HCT116 (cell line): ENCODE results near the gene TMEM147. TPM values are rescaled to one million over a fixed set of nuclear protein-coding genes. Genes with fewer than 3 reads are reported as not detected.

Experiments used
- ATAC-seq: fragments of 200-7000 bp; cut with Tn5 transposase; 2 replicates; pipeline ENCODE4 v1.9.1; 2020; ENCODE audit warnings: mild to moderate bottlenecking, moderate library complexity
- BruUV-seq: library from RNA; stranded (reverse); fragments of 400-500 nt; replicated peaks from 2 replicates; lab custom pipeline; 2021; lab: Mats Ljungman, UMichigan
- CTCF ChIA-PET: fragments of 300-600 bp; sonication (Branson Sonifier 250); formaldehyde crosslinking; loops from one replicate; lab custom pipeline; 2021; ENCODE audit warnings: antibody characterized with exemption; lab: Charles Lee
- POLR2A ChIA-PET: fragments of 300-600, 350-600 bp; sonication (Branson Sonifier 250); formaldehyde crosslinking; loops from one replicate; lab custom pipeline; 2021; ENCODE audit warnings: antibody characterized with exemption; lab: Charles Lee
- RAD21 ChIA-PET, 2 experiments: fragments of 300-600 bp; sonication (Branson Sonifier 250); formaldehyde crosslinking; loops; one replicate each; lab custom pipeline; 2023; ENCODE audit warnings: low total read pairs in 2 of 2; ENCODE audit not compliant: uncharacterized antibody in 2 of 2, unreplicated experiment in 2 of 2, low non-redundant PET in 1 of 2; lab: Charles Lee
- DNase-seq: peaks from one replicate; pipeline ENCODE4 v3.0.0-alpha.2; 2010; ENCODE audit warnings: low read depth, low spot score
- H2AFZ ChIP-seq: fragments of 200-600 bp; shearing (Covaris generic), sonication (generic); 2 replicates; pipeline ENCODE4 v1.6.1; 2017; ENCODE audit warnings: low read depth, mixed run types, mixed read lengths, antibody characterized with exemption, low read length; ENCODE audit not compliant: poor library complexity, severe bottlenecking
- H3K27ac ChIP-seq: 2 replicates; pipeline ENCODE4 v1.5.1; 2012; ENCODE audit warnings: low read depth, low read length
- H3K27me3 ChIP-seq: fragments of 200-600 bp; sonication (generic); 2 replicates; pipeline ENCODE4 v1.6.1; 2016; ENCODE audit warnings: mixed run types, low read length, mixed read lengths; ENCODE audit not compliant: insufficient read depth
- H3K36me3 ChIP-seq, 2 experiments: fragments of 200-500 bp in 1 of 2; fragments of 200-600 bp in 1 of 2; sonication (Bioruptor generic) in 1 of 2; sonication (generic) in 1 of 2; 2 replicates each; pipeline versions ENCODE4 v1.5.1 to v1.6.1; 2014 to 2016; ENCODE audit warnings: low read length in 2 of 2, inconsistent platforms in 1 of 2, mixed read lengths in 1 of 2, mixed run types in 1 of 2; ENCODE audit not compliant: insufficient read depth in 2 of 2, control insufficient read depth in 1 of 2
- H3K4me1 ChIP-seq, 2 experiments: fragments of 200-600 bp in 1 of 2; sonication (generic) in 1 of 2; 2 replicates each; pipeline versions ENCODE4 v1.5.1 to v1.6.1; 2012 to 2017; ENCODE audit warnings: low read length in 2 of 2, inconsistent platforms in 1 of 2, mild to moderate bottlenecking in 1 of 2, mixed read lengths in 1 of 2, mixed run types in 1 of 2, moderate library complexity in 1 of 2; ENCODE audit not compliant: insufficient read depth in 2 of 2, control insufficient read depth in 1 of 2
- H3K4me2 ChIP-seq: fragments of 200-600 bp; sonication (generic); 2 replicates; pipeline ENCODE4 v1.6.1; 2017; ENCODE audit warnings: mixed run types, low read length, mixed read lengths
- H3K4me3 ChIP-seq, 2 experiments: fragments of 200-600 bp in 1 of 2; sonication (generic) in 1 of 2; replicated peaks in 1 of 2; 2 replicates each; pipeline ENCODE4 v1.5.1; 2011 to 2016; ENCODE audit warnings: low read length in 2 of 2, control low read depth in 1 of 2, low read depth in 1 of 2, mild to moderate bottlenecking in 1 of 2, mixed read lengths in 1 of 2, mixed run types in 1 of 2
- H3K79me2 ChIP-seq: fragments of 200-600 bp; sonication (generic); 2 replicates; pipeline ENCODE4 v1.6.1; 2017; ENCODE audit warnings: mild to moderate bottlenecking, mixed run types, low read length, moderate library complexity, mixed read lengths; ENCODE audit not compliant: insufficient read depth
- H3K9ac ChIP-seq: fragments of 200-600 bp; sonication (generic); 2 replicates; pipeline ENCODE4 v1.6.1; 2016; ENCODE audit warnings: low read length, mixed read lengths
- H3K9me2 ChIP-seq: fragments of 200-600 bp; sonication (generic), shearing (Covaris generic); 2 replicates; pipeline ENCODE4 v1.6.1; 2017; ENCODE audit warnings: mixed run types, mild to moderate bottlenecking, moderate library complexity; ENCODE audit not compliant: insufficient read depth
- H3K9me3 ChIP-seq, 2 experiments: fragments of 200-500 bp in 1 of 2; fragments of 200-600 bp in 1 of 2; sonication (Bioruptor generic) in 1 of 2; sonication (generic) in 1 of 2; 2 replicates each; pipeline ENCODE4 v1.6.1; 2014 to 2017; ENCODE audit warnings: low read length in 2 of 2, mixed read lengths in 2 of 2, inconsistent platforms in 1 of 2, low read depth in 1 of 2, mild to moderate bottlenecking in 1 of 2, mixed run types in 1 of 2, moderate library complexity in 1 of 2; ENCODE audit not compliant: control insufficient read depth in 1 of 2, insufficient read depth in 1 of 2
- H4K20me1 ChIP-seq: fragments of 200-600 bp; sonication (generic), shearing (Covaris generic); 2 replicates; pipeline ENCODE4 v1.6.1; 2017; ENCODE audit warnings: mixed run types, mild to moderate bottlenecking, moderate library complexity; ENCODE audit not compliant: insufficient read depth
- CBX3 ChIP-seq: IDR thresholded peaks from 2 replicates; pipeline ENCODE4 v1.6.1; 2012; ENCODE audit warnings: low read depth
- CEBPB ChIP-seq: IDR thresholded peaks from 2 replicates; pipeline ENCODE4 v1.6.1; 2012; ENCODE audit warnings: low read depth
- EGR1 ChIP-seq: IDR thresholded peaks from 2 replicates; pipeline ENCODE4 v1.6.1; 2012; ENCODE audit warnings: low read depth
- ELF1 ChIP-seq: IDR thresholded peaks from 2 replicates; pipeline ENCODE4 v1.6.1; 2012; ENCODE audit warnings: low read depth, borderline replicate concordance
- EZH2phosphoT487 ChIP-seq: fragments of 200-600 bp; IDR thresholded peaks from 2 replicates; pipeline ENCODE4 v1.6.1; 2018; ENCODE audit warnings: antibody characterized with exemption, borderline replicate concordance
- JUND ChIP-seq: IDR thresholded peaks from 2 replicates; pipeline ENCODE4 v1.6.1; 2012
- MAX ChIP-seq: IDR thresholded peaks from 2 replicates; pipeline ENCODE4 v1.6.1; 2012
- POLR2A ChIP-seq: IDR thresholded peaks from 2 replicates; pipeline ENCODE4 v1.7.0; 2011; ENCODE audit warnings: borderline replicate concordance; ENCODE audit not compliant: insufficient read depth, insufficient read length; ENCODE audit errors: extremely low read depth
- RAD21 ChIP-seq: IDR thresholded peaks from 2 replicates; pipeline ENCODE4 v1.6.1; 2012; ENCODE audit warnings: low read depth, mild to moderate bottlenecking
- SIN3A ChIP-seq: IDR thresholded peaks from 2 replicates; pipeline ENCODE4 v1.6.1; 2012; ENCODE audit warnings: low read depth
- SP1 ChIP-seq: IDR thresholded peaks from 2 replicates; pipeline ENCODE4 v1.6.1; 2012; ENCODE audit warnings: low read depth
- SRF ChIP-seq: IDR thresholded peaks from 2 replicates; pipeline ENCODE4 v1.6.1; 2012; ENCODE audit warnings: low read depth
- TCF7L2 ChIP-seq: IDR thresholded peaks from 2 replicates; pipeline ENCODE4 v1.7.0; 2011; ENCODE audit warnings: borderline replicate concordance, inconsistent platforms; ENCODE audit not compliant: insufficient read depth, insufficient read length; ENCODE audit errors: extremely low read depth
- YY1 ChIP-seq: IDR thresholded peaks from 2 replicates; pipeline ENCODE4 v1.6.1; 2011; ENCODE audit warnings: low read length, low read depth, moderate library complexity, mild to moderate bottlenecking; ENCODE audit not compliant: insufficient replicate concordance; ENCODE audit errors: extremely low read depth
- ZNF274 ChIP-seq: fragments of 200-500 bp; sonication (Bioruptor generic); IDR thresholded peaks from 2 replicates; pipeline ENCODE4 v1.6.1; 2014; ENCODE audit warnings: mild to moderate bottlenecking, low read depth, low read length, inconsistent platforms
- intact Hi-C: fragments of 100-400 bp; cut with micrococcal nuclease; formaldehyde crosslinking; loops from 2 replicates; pipeline ENCODE4 v1.10.0; 2022
- total RNA-seq: library from RNA; stranded (reverse); gene quantifications from one replicate; pipeline ENCODE4 v1.2.1, GENCODE V29; 2021; ENCODE audit not compliant: unreplicated experiment
- TF ChIP-seq, protein P1 (sequence below): IDR thresholded peaks from 2 replicates; pipeline ENCODE4 v1.6.1; 2012; ENCODE audit warnings: low read depth
- TF ChIP-seq, protein P2 (sequence below): IDR thresholded peaks from 2 replicates; pipeline ENCODE4 v1.6.1; 2012

TMEM147 gene
- total RNA-seq, 1 experiment from 2014 or later, result 128 TPM

GRCh38 chr19:35561436-35561835 is 16.0 kb downstream of the TMEM147 start:
- Histone ChIP-seq H3K36me3 (no peaks in the 10 kb centered on the region), H3K9me2 (no peaks in the 10 kb centered on the region), H3K27ac (no peak overlapping the region), H4K20me1 (no peaks in the 10 kb centered on the region), H3K9ac (no peak overlapping the region), H2AFZ (no peak overlapping the region), H3K4me3 (no peak overlapping the region), H3K4me2 (no peak overlapping the region), H3K9me3 (no peaks in the 10 kb centered on the region), H3K27me3 (no peaks in the 10 kb centered on the region), H3K79me2 (no peaks in the 10 kb centered on the region), H3K4me1 (peaks cover 0 to 12% of the 10 kb centered on the region in 2 experiments; a peak in 1 of 4 replicates)
- TF ChIP-seq SRF (no peak), SIN3A (no peak), TCF7L2 (no peak), SP1 (no peak), YY1 (no peak), CEBPB (no peak), ZNF274 (no peak), JUND (no peak), EZH2phosphoT487 (no peak), MAX (no peak), RAD21 (no peak), ELF1 (no peak), CBX3 (no peak), POLR2A (no peak), EGR1 (no peak)
- TF ChIP-seq, protein P1, sequence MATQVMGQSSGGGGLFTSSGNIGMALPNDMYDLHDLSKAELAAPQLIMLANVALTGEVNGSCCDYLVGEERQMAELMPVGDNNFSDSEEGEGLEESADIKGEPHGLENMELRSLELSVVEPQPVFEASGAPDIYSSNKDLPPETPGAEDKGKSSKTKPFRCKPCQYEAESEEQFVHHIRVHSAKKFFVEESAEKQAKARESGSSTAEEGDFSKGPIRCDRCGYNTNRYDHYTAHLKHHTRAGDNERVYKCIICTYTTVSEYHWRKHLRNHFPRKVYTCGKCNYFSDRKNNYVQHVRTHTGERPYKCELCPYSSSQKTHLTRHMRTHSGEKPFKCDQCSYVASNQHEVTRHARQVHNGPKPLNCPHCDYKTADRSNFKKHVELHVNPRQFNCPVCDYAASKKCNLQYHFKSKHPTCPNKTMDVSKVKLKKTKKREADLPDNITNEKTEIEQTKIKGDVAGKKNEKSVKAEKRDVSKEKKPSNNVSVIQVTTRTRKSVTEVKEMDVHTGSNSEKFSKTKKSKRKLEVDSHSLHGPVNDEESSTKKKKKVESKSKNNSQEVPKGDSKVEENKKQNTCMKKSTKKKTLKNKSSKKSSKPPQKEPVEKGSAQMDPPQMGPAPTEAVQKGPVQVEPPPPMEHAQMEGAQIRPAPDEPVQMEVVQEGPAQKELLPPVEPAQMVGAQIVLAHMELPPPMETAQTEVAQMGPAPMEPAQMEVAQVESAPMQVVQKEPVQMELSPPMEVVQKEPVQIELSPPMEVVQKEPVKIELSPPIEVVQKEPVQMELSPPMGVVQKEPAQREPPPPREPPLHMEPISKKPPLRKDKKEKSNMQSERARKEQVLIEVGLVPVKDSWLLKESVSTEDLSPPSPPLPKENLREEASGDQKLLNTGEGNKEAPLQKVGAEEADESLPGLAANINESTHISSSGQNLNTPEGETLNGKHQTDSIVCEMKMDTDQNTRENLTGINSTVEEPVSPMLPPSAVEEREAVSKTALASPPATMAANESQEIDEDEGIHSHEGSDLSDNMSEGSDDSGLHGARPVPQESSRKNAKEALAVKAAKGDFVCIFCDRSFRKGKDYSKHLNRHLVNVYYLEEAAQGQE, result no peak
- TF ChIP-seq, protein P2, sequence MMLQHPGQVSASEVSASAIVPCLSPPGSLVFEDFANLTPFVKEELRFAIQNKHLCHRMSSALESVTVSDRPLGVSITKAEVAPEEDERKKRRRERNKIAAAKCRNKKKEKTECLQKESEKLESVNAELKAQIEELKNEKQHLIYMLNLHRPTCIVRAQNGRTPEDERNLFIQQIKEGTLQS, result no peak
- ATAC-seq (no peak), DNase-seq (no peak)
- ChIA-PET CTCF (no interaction called here), POLR2A (interaction anchor here (0.6 kb wide), 1 partner anchor 304 kb away, joined by 3 read pairs; no protein-coding TSS in a partner anchor), RAD21 (no interaction called here)
- intact Hi-C loops, result no loop called here
- BruUV-seq, result no TSS peak
